Neural progenitor cell (in vitro differentiated cells): ENCODE measurements around the gene ABHD2. TPM values are rescaled to one million over a fixed set of nuclear protein-coding genes. Genes with fewer than 3 reads are reported as not detected.
A peak's percentile ranks its signal among the peaks of the same experiment; 100 is the strongest.

Experiments used
- DNase-seq: peaks from one replicate; pipeline ENCODE4 v3.0.0-alpha.2; 2016; ENCODE audit warnings: low spot score
- H2AFZ ChIP-seq: fragments of 200-600 bp; sonication (generic); replicated peaks from 2 replicates; pipeline ENCODE4 v1.6.1; 2016; ENCODE audit warnings: antibody characterized with exemption
- H3F3A ChIP-seq: fragments of 200-600 bp; sonication (generic); 2 replicates; pipeline ENCODE4 v1.6.1; 2016; ENCODE audit warnings: antibody characterized with exemption, low read depth
- H3K27ac ChIP-seq: fragments of 200-600 bp; sonication (generic); 2 replicates; pipeline ENCODE4 v1.5.1; 2016; ENCODE audit warnings: mild to moderate bottlenecking
- H3K27me3 ChIP-seq: fragments of 200-600 bp; sonication (generic); 2 replicates; pipeline ENCODE4 v1.6.1; 2016; ENCODE audit warnings: mild to moderate bottlenecking, moderate library complexity
- H3K36me3 ChIP-seq: fragments of 200-600 bp; sonication (generic); 2 replicates; pipeline ENCODE4 v1.5.1; 2016
- H3K4me1 ChIP-seq: fragments of 200-600 bp; sonication (generic); 2 replicates; pipeline ENCODE4 v1.6.1; 2016; ENCODE audit warnings: mixed run types
- H3K4me2 ChIP-seq: fragments of 200-600 bp; sonication (generic); 2 replicates; pipeline ENCODE4 v1.6.1; 2016
- H3K4me3 ChIP-seq: fragments of 200-600 bp; sonication (generic); 2 replicates; pipeline ENCODE4 v1.5.1; 2016
- H3K79me2 ChIP-seq: fragments of 200-600 bp; sonication (generic); 2 replicates; pipeline ENCODE4 v1.6.1; 2016; ENCODE audit warnings: low read depth
- H3K9ac ChIP-seq: fragments of 200-600 bp; sonication (generic); 2 replicates; pipeline ENCODE4 v1.6.1; 2016
- H3K9me3 ChIP-seq: fragments of 200-600 bp; sonication (generic); 2 replicates; pipeline ENCODE4 v1.5.1; 2016; ENCODE audit warnings: low read depth
- H4K20me1 ChIP-seq: fragments of 200-600 bp; sonication (generic); 2 replicates; pipeline ENCODE4 v1.6.1; 2016; ENCODE audit warnings: low read depth
- H3K27ac Mint-ChIP-seq: 3 replicates; pipeline ENCODE4 v1.8.0; 2021; ENCODE audit warnings: mixed read lengths
- H3K27me3 Mint-ChIP-seq: 2 replicates; pipeline ENCODE4 v1.8.0; 2022; ENCODE audit warnings: low read depth, mild to moderate bottlenecking, inconsistent platforms, moderate library complexity, mixed read lengths; ENCODE audit not compliant: insufficient read depth
- H3K36me3 Mint-ChIP-seq: 3 replicates; pipeline ENCODE4 v1.8.0; 2021; ENCODE audit warnings: mixed read lengths
- H3K4me1 Mint-ChIP-seq: 3 replicates; pipeline ENCODE4 v1.8.0; 2021; ENCODE audit warnings: mixed read lengths
- H3K4me3 Mint-ChIP-seq: 3 replicates; pipeline ENCODE4 v1.8.0; 2021; ENCODE audit warnings: mild to moderate bottlenecking, moderate library complexity, mixed read lengths
- H3K9me3 Mint-ChIP-seq: 3 replicates; pipeline ENCODE4 v1.8.0; 2020; ENCODE audit warnings: mixed read lengths
- CTCF ChIP-seq: fragments of 200-600 bp; sonication (generic); IDR thresholded peaks from 2 replicates; pipeline ENCODE4 v1.5.1; 2017; ENCODE audit warnings: antibody characterized with exemption, mild to moderate bottlenecking
- EZH2 ChIP-seq: fragments of 200-600 bp; sonication (generic); IDR thresholded peaks from 2 replicates; pipeline ENCODE4 v1.6.1; 2017; ENCODE audit warnings: antibody characterized with exemption, mild to moderate bottlenecking, moderate library complexity
- EZH2phosphoT487 ChIP-seq: fragments of 200-600 bp; sonication (generic); IDR thresholded peaks from 2 replicates; pipeline ENCODE4 v1.6.1; 2017; ENCODE audit warnings: antibody characterized with exemption
- total RNA-seq: library from RNA; depleted of rRNA; stranded (reverse); fragments of >200 nt; gene quantifications from 2 replicates; pipeline ENCODE4 v1.2.3, GENCODE V29; 2015; ENCODE audit warnings: low replicate concordance

Gene ABHD2
- total RNA-seq, 1 donor from 2014 or later: 10.9 TPM

GRCh38 chr15:89087161-89087829 lies 961 bp upstream of the ABHD2 start:
- peaks cover 12% of the 10 kb centered on the region for H3K4me1 ChIP-seq

GRCh38 chr15:89088605-89089315 lies 504 bp downstream of the ABHD2 start:
- Mint-ChIP-seq H3K36me3 (no peaks in the 10 kb centered on the region), H3K27ac (no peak overlapping the region), H3K4me1 (peaks cover 46% of the 10 kb centered on the region), H3K9me3 (no peaks in the 10 kb centered on the region), H3K4me3 (no peak overlapping the region), H3K27me3 (peaks cover 3% of the 10 kb centered on the region)
- Histone ChIP-seq H3K4me2 (peak overlapping the region; percentile 84), H3F3A (peaks cover 12% of the 10 kb centered on the region), H3K9me3 (no peaks in the 10 kb centered on the region), H3K4me1 (peaks cover 18% of the 10 kb centered on the region), H3K27ac (no peak overlapping the region), H3K36me3 (no peaks in the 10 kb centered on the region), H3K4me3 (peak overlapping the region; percentile 89), H4K20me1 (no peaks in the 10 kb centered on the region), H3K27me3 (no peaks in the 10 kb centered on the region), H3K79me2 (no peaks in the 10 kb centered on the region), H3K9ac (peak overlapping the region; percentile 51), H2AFZ (no peak overlapping the region)
- DNase-seq: peak; percentile 47
- no peak for TF ChIP-seq EZH2
- TF ChIP-seq CTCF: no peak
- no peak for TF ChIP-seq EZH2phosphoT487

More at GRCh38 chr15:89087161-89087829, 961 bp upstream of the ABHD2 start:
- Histone ChIP-seq H3K9ac (no peak overlapping the region), H3K27ac (no peak overlapping the region), H3K27me3 (no peaks in the 10 kb centered on the region), H2AFZ (peak overlapping the region; percentile 79), H3F3A (peaks cover 12% of the 10 kb centered on the region), H3K9me3 (no peaks in the 10 kb centered on the region), H3K36me3 (no peaks in the 10 kb centered on the region), H3K4me2 (peak overlapping the region; percentile 66), H3K79me2 (no peaks in the 10 kb centered on the region), H4K20me1 (no peaks in the 10 kb centered on the region), H3K4me3 (peak overlapping the region; percentile 35)
- TF ChIP-seq CTCF: no peak
- no peak for TF ChIP-seq EZH2
- TF ChIP-seq EZH2phosphoT487: no peak
- Mint-ChIP-seq H3K27me3 (peaks cover 3% of the 10 kb centered on the region), H3K9me3 (no peaks in the 10 kb centered on the region), H3K27ac (peak overlapping the region; percentile 55), H3K36me3 (no peaks in the 10 kb centered on the region), H3K4me1 (peaks cover 43% of the 10 kb centered on the region), H3K4me3 (peak overlapping the region; percentile 39)
- no peak for DNase-seq

GRCh38 chr15:89089316-89090230 lies 1.3 kb downstream of the ABHD2 start:
- Histone ChIP-seq H3K9ac (peak overlapping the region; percentile 51), H3K4me1 (peaks cover 18% of the 10 kb centered on the region), H3K36me3 (no peaks in the 10 kb centered on the region), H3K27ac (no peak overlapping the region), H2AFZ (no peak overlapping the region), H4K20me1 (no peaks in the 10 kb centered on the region), H3K4me3 (peak overlapping the region; percentile 89), H3K4me2 (peak overlapping the region; percentile 84), H3F3A (peaks cover 12% of the 10 kb centered on the region), H3K27me3 (no peaks in the 10 kb centered on the region), H3K9me3 (no peaks in the 10 kb centered on the region), H3K79me2 (no peaks in the 10 kb centered on the region)
- H3K9me3 Mint-ChIP-seq: no peaks in the 10 kb centered on the region
- H3K27me3 Mint-ChIP-seq: peaks cover 3% of the 10 kb centered on the region
- H3K27ac Mint-ChIP-seq: no peak overlapping the region
- no peak for DNase-seq
- no peaks in the 10 kb centered on the region for H3K36me3 Mint-ChIP-seq
- no peak overlapping the region for H3K4me3 Mint-ChIP-seq
- H3K4me1 Mint-ChIP-seq: peaks cover 45% of the 10 kb centered on the region
- TF ChIP-seq EZH2phosphoT487 (no peak), CTCF (no peak), EZH2 (no peak)
